Stomach smooth muscle (tissue), 2 donors: Measurements from ENCODE around the gene MRPS25.

ENCODE experiments used
- H3K27ac ChIP-seq: one replicate; pipeline ENCODE4 v1.7.0; 2013; ENCODE audit warnings: mild to moderate bottlenecking, low read length, inconsistent platforms
- H3K27me3 ChIP-seq, 2 donors: one replicate each; pipeline ENCODE4 v1.7.0; 2013; ENCODE audit warnings: low read length in 2 of 2; ENCODE audit not compliant: insufficient read depth in 2 of 2, control insufficient read depth in 1 of 2
- H3K36me3 ChIP-seq, 2 donors: one replicate each; pipeline ENCODE4 v1.7.0; 2013; ENCODE audit warnings: low read length in 2 of 2; ENCODE audit not compliant: control insufficient read depth in 2 of 2, insufficient read depth in 2 of 2
- H3K4me1 ChIP-seq: one replicate; pipeline ENCODE4 v1.7.0; 2013; ENCODE audit warnings: low read length; ENCODE audit not compliant: control insufficient read depth, insufficient read depth
- H3K4me3 ChIP-seq, 2 donors: one replicate each; pipeline ENCODE4 v1.7.0; 2013; ENCODE audit warnings: low read length in 2 of 2
- H3K9ac ChIP-seq, 2 donors: one replicate each; pipeline ENCODE4 v1.7.0; 2013; ENCODE audit warnings: low read length in 2 of 2, mild to moderate bottlenecking in 1 of 2
- H3K9me3 ChIP-seq, 2 donors: one replicate each; pipeline ENCODE4 v1.7.0; 2013; ENCODE audit warnings: low read length in 2 of 2; ENCODE audit not compliant: control insufficient read depth in 2 of 2
- donor health status: healthy.
- donor health status: Pancreatic carcinoma.

Gene MRPS25

DNA sequence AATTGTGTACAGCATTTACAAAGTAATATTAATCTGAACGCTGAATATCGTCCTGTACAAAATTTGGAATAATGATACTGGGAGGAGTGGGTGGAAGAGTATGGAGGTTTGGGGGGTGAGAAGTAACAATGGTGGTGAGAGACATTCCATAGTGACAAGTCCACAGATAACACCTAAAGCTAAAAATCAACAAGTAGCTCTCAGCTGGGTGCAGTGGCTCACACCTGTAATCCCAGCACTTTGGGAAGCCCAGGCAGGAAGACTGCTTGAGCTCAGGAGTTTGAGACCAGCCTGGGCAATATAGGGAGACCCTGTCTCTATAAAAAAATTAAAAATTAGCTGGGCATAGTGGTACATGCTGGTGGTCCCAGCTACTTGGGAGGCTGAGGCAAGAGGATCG is 5.1 kb downstream of the MRPS25 start:
- no peak overlapping the region for H3K4me3 ChIP-seq
- H3K27ac ChIP-seq: no peak overlapping the region
- peaks cover 15% of the 10 kb centered on the region for H3K4me1 ChIP-seq
- peaks cover 22% of the 10 kb centered on the region in 2 donors for H3K36me3 ChIP-seq
- H3K9ac ChIP-seq: no peak overlapping the region
- no peaks in the 10 kb centered on the region for H3K27me3 ChIP-seq
- H3K9me3 ChIP-seq: no peaks in the 10 kb centered on the region

DNA sequence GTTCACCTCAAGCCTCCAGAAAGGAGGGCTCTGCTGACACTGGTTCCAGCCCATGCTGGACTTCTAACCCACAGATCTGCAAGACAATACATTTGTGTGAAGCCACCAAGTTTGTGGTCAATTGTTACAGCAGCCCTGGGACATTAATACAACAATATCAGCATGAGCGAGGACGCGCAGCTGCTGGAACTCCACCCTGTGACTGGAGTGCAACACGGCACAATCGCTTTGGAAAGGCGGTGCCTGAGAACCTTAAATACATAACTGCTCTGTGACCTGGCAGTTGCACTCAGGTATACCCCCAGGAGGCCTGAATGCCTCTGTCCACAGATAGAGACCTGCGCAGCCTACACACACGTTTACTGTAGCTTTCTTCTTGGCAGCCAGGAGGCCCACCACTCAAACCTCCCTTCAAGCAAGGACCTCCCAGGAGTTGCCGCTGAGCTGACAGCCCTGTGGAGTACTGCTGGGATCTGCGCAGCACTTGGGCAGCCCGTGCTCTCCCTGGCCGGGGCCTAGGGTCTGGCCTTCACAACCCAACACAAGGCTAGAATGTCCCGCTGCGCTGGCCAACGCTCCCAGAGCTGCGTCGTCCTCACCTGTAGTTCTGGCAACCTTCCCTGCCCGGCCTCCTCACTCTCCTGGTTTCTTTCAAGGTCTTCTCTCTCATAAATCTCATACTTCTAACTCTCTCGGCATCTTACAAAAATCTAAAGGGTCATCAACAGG is 8.3 kb downstream of the MRPS25 start:
- no peak overlapping the region for H3K4me3 ChIP-seq
- H3K36me3 ChIP-seq: peaks cover 36% of the 10 kb centered on the region in 2 donors
- H3K27ac ChIP-seq: no peak overlapping the region
- H3K9me3 ChIP-seq: no peaks in the 10 kb centered on the region
- H3K27me3 ChIP-seq: no peaks in the 10 kb centered on the region
- H3K4me1 ChIP-seq: no peaks in the 10 kb centered on the region
- H3K9ac ChIP-seq: no peak overlapping the region

DNA sequence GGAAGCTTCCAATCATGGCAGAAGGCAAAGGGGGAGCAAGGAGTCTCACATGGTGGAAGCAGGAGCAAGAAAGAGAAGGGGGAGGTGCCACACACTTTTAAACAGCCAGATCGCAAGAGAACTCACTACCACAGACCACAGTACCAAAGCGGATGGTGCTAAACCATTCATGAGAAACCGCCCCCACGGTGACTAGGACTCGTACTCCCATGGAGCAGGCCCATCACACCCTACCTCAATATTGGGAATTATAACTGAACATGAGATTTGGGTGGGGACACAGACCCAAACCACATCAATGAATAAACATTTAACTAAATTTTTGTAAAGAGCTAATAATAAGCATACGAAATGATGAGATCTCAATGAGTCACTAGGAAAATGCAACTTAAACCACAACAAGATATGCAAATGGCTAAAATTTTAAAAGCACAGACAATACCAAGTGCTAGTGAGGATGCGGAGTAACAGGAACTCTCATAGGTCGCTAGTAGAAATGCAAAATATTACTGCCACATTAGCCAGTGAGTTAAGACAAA is 10.0 kb downstream of the MRPS25 start:
- Histone ChIP-seq H3K27me3 (no peaks in the 10 kb centered on the region), H3K36me3 (peaks cover 46% of the 10 kb centered on the region in 2 donors), H3K4me3 (no peak overlapping the region), H3K9ac (no peak overlapping the region), H3K27ac (no peak overlapping the region), H3K4me1 (no peaks in the 10 kb centered on the region), H3K9me3 (no peaks in the 10 kb centered on the region)

DNA sequence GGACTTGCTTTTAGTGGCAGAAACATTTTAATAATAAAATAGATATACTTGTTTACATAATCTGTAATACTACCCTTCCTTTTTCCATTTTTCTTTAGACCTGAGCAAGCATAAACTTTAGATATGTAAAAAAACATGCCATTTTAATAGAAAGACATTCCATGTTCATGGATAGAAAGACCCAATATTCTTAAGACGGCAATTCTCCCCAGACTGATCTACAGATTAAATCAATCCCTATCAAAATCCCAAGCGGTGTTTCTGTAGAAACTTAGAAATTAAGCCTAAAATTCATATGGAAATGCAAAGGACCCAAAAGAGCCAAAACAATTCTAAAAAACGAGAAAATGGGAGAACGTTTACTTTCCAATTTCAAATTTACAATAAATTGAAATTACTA is 11.6 kb downstream of the MRPS25 start:
- Histone ChIP-seq H3K9ac (no peak overlapping the region), H3K36me3 (peaks cover 51 to 52% of the 10 kb centered on the region in 2 donors), H3K4me3 (no peak overlapping the region), H3K27ac (no peak overlapping the region), H3K27me3 (no peaks in the 10 kb centered on the region), H3K4me1 (no peaks in the 10 kb centered on the region), H3K9me3 (no peaks in the 10 kb centered on the region)

DNA sequence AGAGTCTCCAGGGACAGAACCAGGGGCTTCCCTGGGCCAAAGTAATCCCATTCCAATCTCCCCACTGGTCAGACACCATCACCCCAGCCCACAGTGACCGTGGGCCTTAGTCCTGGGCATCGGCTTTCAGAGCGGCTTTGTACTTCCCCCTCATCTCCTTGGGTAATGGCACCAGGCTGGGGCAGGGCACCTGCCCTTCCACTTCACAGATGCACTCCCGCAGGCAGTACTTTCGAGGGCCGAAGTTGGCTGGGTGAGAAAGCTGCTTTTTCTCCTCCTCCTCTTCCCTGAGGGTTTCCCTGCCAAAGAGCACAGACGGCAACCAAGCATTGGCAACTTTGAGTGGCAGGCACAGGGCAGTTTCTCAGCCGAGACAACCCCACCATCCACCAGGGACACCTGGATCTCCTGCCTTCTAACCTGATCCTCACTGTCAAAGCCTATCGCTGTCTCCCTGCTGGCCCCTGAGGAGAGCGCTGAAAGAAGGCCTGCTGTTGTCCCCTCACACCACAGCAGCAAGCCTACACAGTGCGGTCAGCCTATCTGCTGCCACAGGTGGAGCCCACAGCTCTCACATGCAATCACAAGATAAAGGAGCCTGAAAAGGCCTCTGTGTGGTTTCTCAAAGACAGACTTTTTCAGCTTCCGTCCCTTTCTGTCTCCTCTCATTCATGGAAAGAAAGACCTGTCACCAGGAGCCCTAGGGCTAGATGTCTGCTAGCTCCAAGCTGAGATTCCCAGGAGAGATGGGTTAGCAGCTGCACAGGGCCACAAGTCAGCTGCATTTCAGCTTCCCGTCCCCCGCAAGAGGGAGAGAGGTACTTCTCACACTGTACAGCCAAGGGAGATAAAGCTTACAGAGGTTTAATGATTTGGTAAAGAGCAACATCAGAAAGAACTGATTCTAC is 12.5 kb downstream of the MRPS25 start:
- H3K27me3 ChIP-seq: no peaks in the 10 kb centered on the region
- no peaks in the 10 kb centered on the region for H3K9me3 ChIP-seq
- no peak overlapping the region for H3K4me3 ChIP-seq
- no peaks in the 10 kb centered on the region for H3K4me1 ChIP-seq
- peaks cover 48 to 52% of the 10 kb centered on the region in 2 donors for H3K36me3 ChIP-seq
- no peak overlapping the region for H3K27ac ChIP-seq
- no peak overlapping the region for H3K9ac ChIP-seq

DNA sequence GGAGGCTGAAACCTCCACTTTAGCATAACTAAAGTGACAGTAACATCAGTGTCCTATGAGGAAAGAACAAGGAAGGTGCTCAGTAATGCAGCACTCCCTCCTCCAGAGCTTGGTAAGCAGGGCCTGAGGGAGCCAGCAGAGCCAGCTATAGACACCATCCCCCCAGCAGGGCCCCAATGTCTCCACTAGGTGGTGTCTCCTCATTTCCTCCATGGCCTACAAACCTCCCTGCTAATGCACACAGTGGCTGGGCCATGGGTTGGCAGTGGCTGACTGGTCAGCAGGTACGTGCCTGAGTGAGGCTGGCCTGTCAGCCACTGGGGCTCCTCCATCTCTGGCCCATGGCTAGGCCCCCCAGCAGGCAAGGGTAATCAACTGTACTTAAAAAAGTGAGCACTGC is 13.6 kb downstream of the MRPS25 start:
- Histone ChIP-seq H3K27ac (no peak overlapping the region), H3K36me3 (peaks cover 45 to 54% of the 10 kb centered on the region in 2 donors), H3K9ac (peak overlapping the region in 1 of 2 donors; percentile 21), H3K9me3 (no peaks in the 10 kb centered on the region), H3K4me3 (no peak overlapping the region), H3K4me1 (no peaks in the 10 kb centered on the region), H3K27me3 (no peaks in the 10 kb centered on the region)

DNA sequence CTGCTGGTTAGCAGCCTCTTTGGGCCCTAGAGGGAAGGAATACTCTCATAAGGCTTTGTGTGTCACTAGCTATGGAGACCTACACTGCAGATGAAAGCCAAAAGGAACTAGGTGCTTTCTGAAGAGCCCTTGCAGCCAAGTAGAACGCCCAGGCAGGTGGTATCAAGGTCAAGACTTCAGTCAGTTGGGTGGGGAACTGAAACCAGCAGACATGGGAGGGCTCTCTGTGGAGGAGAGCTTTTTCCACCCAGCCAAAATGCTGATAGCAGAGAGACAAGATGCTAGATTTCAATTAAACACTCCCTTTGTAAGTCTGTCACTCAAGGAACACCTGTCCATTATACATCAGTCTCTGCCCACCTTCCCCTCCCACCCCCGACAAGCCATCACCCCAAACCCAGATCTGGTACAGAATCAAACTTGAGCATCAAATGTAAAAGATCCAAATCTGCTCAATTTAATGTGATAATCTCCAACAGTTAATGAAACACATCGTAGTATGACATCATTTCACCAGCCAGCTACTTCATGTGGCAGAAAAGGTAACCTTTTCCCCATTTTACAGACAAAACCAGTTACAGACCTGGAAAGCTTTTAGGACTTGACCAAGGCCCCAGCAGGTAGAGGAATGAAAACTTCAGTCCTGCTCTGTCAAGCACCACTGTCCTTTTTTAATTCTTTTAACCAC is 14.6 kb downstream of the MRPS25 start:
- Histone ChIP-seq H3K9me3 (no peaks in the 10 kb centered on the region), H3K4me1 (no peaks in the 10 kb centered on the region), H3K36me3 (peaks cover 49 to 60% of the 10 kb centered on the region in 2 donors), H3K4me3 (no peak overlapping the region), H3K27me3 (no peaks in the 10 kb centered on the region), H3K9ac (no peak overlapping the region), H3K27ac (no peak overlapping the region)

DNA sequence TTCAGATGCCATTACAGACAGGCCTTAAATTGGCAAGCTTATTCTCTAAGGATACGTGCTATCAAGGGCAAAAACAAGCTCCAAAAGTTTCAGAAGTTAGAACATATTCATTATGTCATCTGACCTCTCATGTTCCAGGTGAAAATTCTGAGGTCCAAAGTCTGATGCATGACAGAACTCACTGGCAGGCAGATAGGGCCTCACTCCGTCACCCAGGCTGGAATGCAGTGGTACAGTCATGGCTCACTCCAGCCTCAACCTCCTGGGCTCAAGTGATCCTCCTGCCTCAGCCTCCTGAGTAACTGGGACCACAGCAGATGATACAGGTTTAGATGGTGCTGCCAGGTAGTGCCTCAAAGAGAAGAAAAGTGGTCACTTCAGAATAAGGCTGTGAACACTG is 15.5 kb downstream of the MRPS25 start:
- H3K27ac ChIP-seq: no peak overlapping the region
- H3K36me3 ChIP-seq: peaks cover 53 to 64% of the 10 kb centered on the region in 2 donors
- no peaks in the 10 kb centered on the region for H3K4me1 ChIP-seq

DNA sequence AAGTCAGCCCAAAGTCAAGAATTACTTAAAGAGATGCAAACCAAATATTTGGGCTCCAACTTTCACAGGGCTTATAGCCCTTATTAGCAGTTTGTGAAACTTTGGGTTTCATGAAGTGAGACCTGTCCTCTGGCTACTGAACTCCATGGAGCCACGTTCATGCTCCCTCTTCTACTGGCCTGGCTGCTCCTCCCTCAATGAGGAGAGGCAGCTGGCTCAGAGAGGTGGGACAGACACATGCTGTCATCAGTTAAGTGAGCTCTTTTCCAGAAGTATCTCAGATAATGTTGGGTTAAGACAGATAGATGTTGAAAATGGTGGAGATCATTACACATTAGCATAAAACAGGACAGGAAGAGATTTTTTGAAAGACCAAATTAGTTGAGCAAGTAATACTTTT is 19.4 kb downstream of the MRPS25 start:
- Histone ChIP-seq H3K36me3 (peaks cover 59 to 73% of the 10 kb centered on the region in 2 donors), H3K9me3 (no peaks in the 10 kb centered on the region), H3K4me3 (no peak overlapping the region), H3K27me3 (no peaks in the 10 kb centered on the region), H3K9ac (no peak overlapping the region), H3K4me1 (peaks cover 2% of the 10 kb centered on the region), H3K27ac (no peak overlapping the region)

More for the DNA sequence above, 15.5 kb downstream of the MRPS25 start:
- H3K4me3 ChIP-seq: no peak overlapping the region
- H3K9ac ChIP-seq: no peak overlapping the region
- no peaks in the 10 kb centered on the region for H3K27me3 ChIP-seq
- no peaks in the 10 kb centered on the region for H3K9me3 ChIP-seq

DNA sequence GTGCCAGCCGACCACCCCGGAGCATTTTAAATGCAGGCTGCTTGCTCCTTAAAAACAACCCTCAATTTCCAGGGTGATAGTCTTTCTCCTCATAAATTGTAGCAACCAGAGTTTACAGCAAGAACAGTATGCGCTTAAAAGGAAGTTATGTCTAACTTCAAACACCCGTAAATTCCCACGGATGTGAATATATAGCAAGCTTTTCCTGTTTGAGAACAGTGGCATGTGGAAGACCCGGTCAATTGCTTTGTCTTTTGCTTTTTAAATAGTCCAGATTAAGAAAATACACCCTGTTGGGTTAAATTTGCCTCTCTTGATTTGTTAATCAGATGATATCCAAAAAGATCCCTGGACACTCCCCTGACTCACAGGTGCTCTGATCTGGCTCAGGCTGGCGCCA is 20.8 kb downstream of the MRPS25 start:
- no peak overlapping the region for H3K9ac ChIP-seq
- H3K27ac ChIP-seq: no peak overlapping the region
- H3K4me3 ChIP-seq: no peak overlapping the region
- peaks cover 49 to 69% of the 10 kb centered on the region in 2 donors for H3K36me3 ChIP-seq
- H3K9me3 ChIP-seq: no peaks in the 10 kb centered on the region
- H3K4me1 ChIP-seq: peaks cover 2% of the 10 kb centered on the region
- no peaks in the 10 kb centered on the region for H3K27me3 ChIP-seq
